Ramos (cell line): ENCODE data around the gene CYB5R4.

Source experiments
- in situ Hi-C: fragments of 300-500 bp; cut with MboI; formaldehyde crosslinking; loops from one replicate; pipeline ENCODE4 v1.14.3; 2022; ENCODE audit warnings: low sequenced_read_pairs; ENCODE audit not compliant: unreplicated experiment

Gene CYB5R4

DNA sequence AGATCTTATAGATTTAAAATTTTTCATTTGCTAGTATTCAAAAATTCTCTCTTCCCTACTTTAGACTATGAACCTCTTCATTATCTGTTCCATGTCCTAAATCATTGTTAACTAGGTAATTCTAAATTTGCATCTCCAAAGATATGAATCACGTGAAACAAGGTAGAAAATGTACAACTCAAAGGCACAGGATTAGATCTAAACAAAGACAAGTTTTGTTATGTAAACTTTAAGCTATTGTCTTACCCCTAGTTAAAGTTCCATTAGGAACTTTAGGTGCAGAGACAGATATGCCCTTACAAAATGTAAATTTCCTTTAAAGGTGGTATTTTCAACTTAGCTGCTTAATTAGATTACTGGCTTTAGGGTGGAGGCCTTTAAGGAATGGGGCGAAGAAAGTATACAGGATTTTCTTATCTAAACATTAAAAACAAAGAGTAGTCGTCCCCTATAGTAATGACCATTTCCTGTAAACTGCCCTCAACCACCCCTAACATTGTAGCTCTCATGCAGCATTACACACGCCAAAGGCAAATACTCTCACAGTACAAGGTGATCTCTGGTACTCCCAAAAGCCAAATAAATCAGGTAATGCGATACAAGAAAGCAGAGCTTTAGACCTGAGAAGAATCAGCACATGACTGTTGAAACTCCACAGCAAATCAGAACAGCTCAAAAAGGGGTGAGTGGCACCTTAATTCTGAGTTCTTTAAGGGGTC, 116.7 kb downstream of the CYB5R4 start:
- in situ Hi-C loops, result no loop called here

DNA sequence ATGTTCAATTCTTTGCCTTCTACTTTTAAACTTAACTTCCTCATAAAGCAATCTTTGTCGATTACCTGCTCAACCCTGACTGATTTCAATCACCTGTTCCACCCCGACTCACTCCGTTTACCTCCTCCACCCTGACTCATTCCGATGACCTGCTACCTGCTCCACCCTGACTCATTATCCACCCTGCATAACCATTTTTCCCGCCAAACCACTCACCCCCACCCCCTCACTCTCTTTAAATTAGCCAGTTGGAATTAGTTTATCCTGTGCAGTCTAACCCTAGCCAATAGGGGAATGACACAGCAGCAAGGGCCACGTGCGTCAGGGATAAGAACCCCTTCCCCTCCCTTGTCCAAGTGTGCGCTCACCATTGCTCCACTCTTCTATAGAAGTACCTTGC, 117.4 kb downstream of the CYB5R4 start:
- in situ Hi-C loops, result no loop called here

DNA sequence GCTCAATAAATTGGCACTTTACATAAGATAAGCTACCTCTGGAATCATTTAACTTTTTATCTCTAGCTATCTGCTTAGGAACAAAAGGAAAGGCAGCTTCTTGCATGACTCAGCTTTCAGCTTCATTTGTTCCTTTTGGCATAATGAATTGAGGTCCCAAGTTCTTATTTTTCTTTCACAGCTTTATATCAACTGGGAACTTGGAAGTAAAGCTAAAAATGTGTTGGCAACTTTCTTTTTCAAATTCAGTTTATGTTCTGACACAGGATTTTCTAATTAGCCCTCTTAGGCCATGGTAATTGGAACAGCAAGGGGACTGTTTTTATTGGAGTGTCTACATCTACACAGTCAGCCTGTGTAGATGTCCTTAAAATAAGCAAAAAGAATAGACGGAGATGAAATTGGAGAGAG, 118.8 kb downstream of the CYB5R4 start:
- in situ Hi-C loops, result no loop called here

DNA sequence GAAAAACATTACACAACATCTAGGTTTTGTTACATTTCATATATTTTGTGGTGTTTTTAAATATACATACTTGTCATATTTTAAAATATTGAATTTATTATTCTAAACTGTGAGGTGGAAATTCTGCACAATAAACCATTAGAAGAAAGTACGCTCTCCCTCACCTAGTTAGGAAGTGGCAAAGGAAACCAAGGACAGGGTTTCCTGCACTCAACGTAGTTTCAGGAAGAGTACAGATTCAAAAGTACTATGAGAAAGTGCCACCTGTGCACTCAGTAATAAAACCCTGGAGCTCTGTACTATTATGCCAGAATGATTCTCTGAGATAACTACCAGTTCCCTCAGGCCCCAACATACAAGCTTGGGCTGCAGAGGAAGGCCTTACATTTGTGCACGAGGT, 119.5 kb downstream of the CYB5R4 start:
- in situ Hi-C loops, result no loop called here

DNA sequence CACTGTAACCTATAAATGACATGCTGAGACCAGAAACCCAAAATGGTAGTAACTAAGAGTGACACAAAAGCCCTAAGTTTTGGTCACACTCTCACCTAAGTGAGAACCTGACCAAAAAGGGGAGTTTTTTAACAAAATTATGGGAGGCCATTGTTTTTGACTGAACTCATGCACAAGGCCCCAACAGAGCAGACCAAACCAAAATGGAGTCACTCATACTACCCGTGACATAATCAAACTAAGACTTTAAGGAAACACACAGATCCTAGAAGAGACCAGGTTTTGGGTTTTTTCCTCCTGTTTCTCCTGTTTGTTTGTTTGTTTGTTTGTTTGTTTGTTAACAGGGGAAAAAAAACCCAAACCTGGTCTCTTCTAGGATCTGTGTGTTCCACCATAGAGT, 124.9 kb downstream of the CYB5R4 start:
- in situ Hi-C loops, result no loop called here

DNA sequence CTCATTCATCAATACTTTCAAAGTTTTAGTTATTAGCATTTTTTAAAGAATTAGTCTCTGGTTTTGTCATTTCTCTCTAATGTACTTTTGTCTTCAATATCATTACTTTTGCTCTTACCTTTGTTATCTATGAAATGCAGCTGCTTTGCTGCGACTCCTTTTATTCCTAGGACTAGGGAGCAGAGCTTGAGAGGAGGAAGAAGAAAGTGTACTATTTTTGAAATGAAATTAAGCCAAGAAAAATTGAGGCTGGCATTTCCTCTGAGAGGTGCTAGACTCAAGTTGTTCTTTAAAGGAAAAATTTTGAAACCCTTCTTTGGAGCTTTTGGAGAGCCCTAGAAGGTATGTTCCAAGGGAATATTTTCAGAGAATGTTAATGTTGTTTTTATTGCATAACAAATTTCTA, 125.8 kb downstream of the CYB5R4 start:
- in situ Hi-C loops, result no loop called here

DNA sequence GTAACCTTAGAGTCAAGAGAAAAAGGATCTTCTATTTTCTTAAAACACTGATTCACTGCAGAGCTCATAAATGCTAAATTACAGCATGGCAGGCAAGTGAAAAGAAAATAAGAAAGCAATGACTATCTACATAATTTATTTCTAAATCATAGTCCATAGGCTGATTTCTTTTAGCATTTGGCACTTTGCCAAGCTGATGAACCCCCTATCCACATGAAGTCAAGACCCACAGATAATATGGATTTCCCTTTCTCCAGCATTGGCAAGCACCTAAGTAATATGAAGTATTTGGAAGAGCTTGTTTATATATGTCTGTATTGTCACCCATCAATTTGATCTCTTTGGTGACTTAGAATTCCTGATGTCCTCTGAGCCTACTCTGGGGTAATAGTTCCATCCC, 126.2 kb downstream of the CYB5R4 start:
- in situ Hi-C loops, result no loop called here

DNA sequence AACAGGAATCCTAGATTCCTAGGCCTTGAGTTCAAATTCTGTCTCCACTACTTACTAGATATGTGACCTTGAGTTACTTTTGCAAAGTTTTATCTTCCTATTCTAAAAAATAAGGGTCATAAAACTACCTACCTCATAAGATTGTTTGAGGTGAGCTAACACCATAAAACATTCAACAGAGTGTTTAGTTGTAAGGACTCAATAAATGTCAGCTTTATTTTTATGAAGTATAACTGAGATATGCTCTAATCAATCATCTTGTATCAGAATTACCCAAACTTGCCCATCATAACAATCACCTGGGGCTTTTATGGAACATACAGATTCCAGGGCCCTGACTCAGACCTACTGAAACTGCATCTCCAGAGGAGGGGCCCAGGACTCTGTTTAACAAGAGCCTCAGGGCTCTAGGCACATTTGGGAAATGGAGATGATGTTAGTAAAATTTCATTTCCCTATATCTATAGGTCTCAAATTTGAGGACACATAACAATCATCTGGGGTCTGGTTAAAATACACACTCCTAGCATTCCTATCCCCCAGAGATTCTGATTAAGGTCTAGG, 138.6 kb downstream of the CYB5R4 start:
- in situ Hi-C loops, result no loop called here

DNA sequence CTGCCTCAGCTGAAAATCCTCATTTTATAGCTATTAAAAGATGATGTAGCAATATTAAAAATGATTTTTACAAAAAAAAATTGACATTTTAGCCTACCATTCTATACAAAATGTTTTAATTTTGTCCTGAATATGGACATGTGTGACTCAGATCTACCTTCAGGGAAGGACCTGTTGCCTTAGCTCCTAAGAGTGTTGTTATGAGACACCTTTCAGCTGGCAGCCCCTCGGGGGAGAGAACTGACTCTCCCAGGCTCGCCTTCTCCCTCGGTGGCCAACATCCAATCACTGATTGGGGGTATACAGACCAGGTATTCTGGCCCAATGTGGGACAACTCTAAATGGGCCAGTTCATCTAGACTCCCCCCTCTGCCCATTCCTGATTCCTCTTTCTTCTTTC, 141.6 kb downstream of the CYB5R4 start:
- in situ Hi-C loops, result no loop called here

DNA sequence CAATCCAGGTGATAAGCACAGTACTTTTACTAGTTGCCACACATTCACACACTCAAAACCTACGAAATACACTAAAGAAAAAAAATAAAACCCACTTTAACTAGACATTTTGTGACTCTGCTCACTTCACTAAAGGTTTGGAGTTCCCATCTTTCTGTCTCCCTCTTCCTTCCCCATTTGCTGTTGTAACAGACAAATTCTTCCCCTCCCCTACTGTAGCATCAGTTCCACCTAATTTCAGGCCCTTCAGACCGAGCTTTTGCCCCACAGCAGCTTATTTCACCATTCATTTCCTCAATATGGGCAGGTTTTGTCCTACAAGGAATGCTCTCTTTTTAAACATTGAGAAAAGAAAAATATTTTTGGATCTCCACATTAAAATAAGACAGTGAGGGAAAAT, 142.7 kb downstream of the CYB5R4 start:
- in situ Hi-C loops, result no loop called here

DNA sequence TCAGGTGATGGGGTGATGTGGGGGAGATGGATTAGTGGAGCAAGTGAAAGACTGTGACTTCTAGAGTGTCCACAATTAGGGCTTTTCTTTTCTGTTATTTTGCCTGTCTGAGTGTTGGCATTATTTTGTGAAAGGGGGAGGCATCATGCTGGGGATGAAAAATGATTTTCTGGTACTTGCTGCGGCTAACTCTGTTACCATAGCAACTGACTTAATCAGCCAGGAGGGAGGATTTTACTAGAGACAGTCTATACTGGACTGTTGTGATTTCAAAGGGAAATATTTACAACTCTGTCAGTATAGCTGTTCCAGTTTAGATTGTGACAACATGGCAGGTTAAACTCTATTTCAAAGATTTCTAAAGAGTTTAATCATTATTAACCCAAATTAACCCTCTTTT, 143.6 kb downstream of the CYB5R4 start:
- in situ Hi-C loops, result no loop called here

DNA sequence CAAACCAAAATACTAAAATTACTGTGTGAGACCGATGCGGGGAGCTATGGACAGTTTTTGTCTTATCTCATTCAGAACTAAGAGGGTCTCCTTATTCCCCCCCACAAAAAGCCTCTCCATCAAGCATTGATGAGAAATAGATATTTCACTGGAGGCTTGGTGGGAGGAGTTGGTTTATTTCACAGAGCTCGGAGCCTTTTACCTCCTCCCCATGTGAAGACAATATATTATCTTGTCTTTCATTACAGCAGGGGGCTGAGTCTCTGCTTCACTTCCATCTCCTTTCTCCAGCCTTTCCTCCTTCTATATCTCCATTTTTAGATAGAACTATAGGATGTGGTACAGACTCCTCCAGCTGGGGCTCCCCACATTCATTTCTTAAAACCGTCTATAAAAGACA, 144.2 kb downstream of the CYB5R4 start:
- in situ Hi-C loops, result no loop called here

DNA sequence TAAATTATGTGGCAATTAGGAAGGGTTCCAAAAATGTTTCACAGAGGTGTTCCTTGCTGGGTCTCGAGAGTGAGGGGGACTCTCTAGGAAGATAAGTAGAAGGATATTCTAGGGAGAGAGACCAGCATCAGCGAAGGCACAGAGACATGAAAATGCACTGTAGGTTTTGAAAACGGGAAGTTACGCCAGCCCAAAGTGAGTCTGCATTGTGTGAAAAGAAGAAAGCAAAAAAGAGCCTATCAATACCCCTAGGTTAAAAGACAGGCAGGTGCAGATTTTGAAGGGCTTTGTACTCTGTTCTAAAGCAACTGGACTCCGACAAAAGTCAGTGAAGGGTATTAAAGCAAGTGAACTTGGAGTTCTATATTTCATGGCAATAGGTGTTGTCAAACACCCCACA, 148.4 kb downstream of the CYB5R4 start:
- in situ Hi-C loops, result no loop called here

DNA sequence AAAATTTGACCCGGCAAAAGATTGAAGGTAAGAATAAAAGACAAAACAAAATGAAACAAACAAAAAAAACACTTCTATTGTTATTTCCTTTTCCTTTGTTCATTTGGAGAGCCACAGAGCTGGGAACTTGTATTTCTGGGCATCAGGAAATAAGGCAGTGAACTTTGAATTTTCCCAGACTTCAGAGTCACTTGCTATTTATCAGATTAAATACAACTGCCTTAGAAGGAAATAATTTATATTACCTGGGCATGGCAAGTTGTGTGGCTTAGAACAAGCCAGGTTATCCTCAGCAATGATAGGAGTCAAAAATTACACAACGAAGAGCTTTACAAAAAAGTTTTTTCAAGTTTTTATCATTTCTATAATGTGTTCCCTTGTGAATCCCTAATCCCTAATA, 153.9 kb downstream of the CYB5R4 start:
- in situ Hi-C loops, result no loop called here

DNA sequence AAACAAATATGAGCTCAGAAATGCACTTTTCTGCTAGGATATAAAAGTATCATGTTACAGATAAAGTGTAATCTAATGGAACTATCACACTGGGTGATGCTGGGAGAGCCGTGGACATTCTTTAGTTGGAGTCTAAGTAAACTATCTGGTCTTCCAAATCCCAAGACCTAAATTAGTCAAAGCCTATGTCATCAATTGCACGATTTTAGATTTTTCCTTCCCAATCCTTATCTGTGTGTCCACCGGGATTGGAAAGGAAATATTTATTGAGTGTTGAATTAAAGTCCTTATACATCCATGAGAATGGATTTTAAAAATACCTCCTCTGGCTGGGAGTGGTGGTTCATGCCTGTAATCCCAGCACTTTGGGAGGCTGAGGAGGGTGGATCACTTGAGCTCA, 154.4 kb downstream of the CYB5R4 start:
- in situ Hi-C loops, result no loop called here

DNA sequence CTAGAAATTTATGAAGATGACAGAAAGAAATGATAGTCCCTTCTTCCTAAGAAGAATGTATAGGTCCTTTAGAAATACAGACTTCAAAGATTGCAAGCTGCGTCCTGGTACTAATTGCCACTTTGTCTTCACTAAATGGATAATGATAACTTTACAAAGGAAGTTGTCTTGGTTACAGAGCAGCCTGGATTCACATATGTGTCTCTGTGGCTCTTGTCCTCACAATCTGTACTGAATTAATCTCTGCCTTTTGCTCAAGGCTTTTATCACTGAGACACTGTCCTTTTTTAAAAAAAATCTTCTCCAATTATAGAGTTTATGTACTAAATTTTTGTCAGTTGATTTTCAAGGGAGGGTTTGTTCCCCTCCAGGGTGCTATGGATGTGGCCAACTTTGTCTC, 156.5 kb downstream of the CYB5R4 start:
- in situ Hi-C loops, result no loop called here
